Ishikawa (cell line): ENCODE measurements around the gene PDIK1L.

ENCODE experiments used
- CEBPB ChIP-seq: IDR thresholded peaks from 2 replicates; pipeline ENCODE4 v1.6.1; 2012
- CREB1 ChIP-seq: IDR thresholded peaks from 2 replicates; pipeline ENCODE4 v1.6.1; 2012; ENCODE audit warnings: low read depth
- EGR1 ChIP-seq: IDR thresholded peaks from 2 replicates; pipeline ENCODE4 v1.6.1; 2012
- EP300 ChIP-seq: IDR thresholded peaks from 2 replicates; pipeline ENCODE4 v1.6.1; 2012; ENCODE audit warnings: borderline replicate concordance
- FOXM1 ChIP-seq: IDR thresholded peaks from 2 replicates; pipeline ENCODE4 v1.6.1; 2012; ENCODE audit warnings: low read depth, borderline replicate concordance
- MAX ChIP-seq: IDR thresholded peaks from 2 replicates; pipeline ENCODE4 v1.6.1; 2012
- NFIC ChIP-seq: IDR thresholded peaks from 2 replicates; pipeline ENCODE4 v1.6.1; 2012
- RAD21 ChIP-seq: IDR thresholded peaks from 2 replicates; pipeline ENCODE4 v1.6.1; 2012; ENCODE audit warnings: low read depth
- TAF1 ChIP-seq: IDR thresholded peaks from 2 replicates; pipeline ENCODE4 v1.6.1; 2012; ENCODE audit warnings: low read depth, mild to moderate bottlenecking
- TCF12 ChIP-seq: IDR thresholded peaks from 2 replicates; pipeline ENCODE4 v1.6.1; 2012; ENCODE audit warnings: low read depth
- TEAD4 ChIP-seq: IDR thresholded peaks from 2 replicates; pipeline ENCODE4 v1.6.1; 2012
- USF1 ChIP-seq: IDR thresholded peaks from 2 replicates; pipeline ENCODE4 v1.6.1; 2012
- YY1 ChIP-seq: IDR thresholded peaks from 2 replicates; pipeline ENCODE4 v1.6.1; 2012; ENCODE audit warnings: low read depth
- ZBTB7A ChIP-seq: IDR thresholded peaks from 2 replicates; pipeline ENCODE4 v1.6.1; 2012; ENCODE audit warnings: low read depth
- TF ChIP-seq, protein P1 (sequence below): IDR thresholded peaks from 2 replicates; pipeline ENCODE4 v1.6.1; 2012; ENCODE audit warnings: low read depth, mild to moderate bottlenecking

The PDIK1L gene

GRCh38 chr1:26094076-26094669, 17.5 kb upstream of the PDIK1L start:
- TF ChIP-seq EP300 (no peak), TEAD4 (peak; percentile 31; the same call in 1 of the 2 replicates)

- TF ChIP-seq CREB1 (no peak), RAD21 (no peak), MAX (peak; percentile 80), NFIC (0 out of 2 replicates have a peak, but pooled peaks have one; percentile 27), TEAD4 (no peak), USF1 (peak; percentile 61; the same call in 1 of the 2 replicates), TCF12 (0 out of 2 replicates have a peak, but pooled peaks have one; percentile 24), EGR1 (no peak), CEBPB (no peak), ZBTB7A (no peak), YY1 (no peak), TAF1 (no peak), FOXM1 (no peak), EP300 (no peak)
- TF ChIP-seq, protein P1, sequence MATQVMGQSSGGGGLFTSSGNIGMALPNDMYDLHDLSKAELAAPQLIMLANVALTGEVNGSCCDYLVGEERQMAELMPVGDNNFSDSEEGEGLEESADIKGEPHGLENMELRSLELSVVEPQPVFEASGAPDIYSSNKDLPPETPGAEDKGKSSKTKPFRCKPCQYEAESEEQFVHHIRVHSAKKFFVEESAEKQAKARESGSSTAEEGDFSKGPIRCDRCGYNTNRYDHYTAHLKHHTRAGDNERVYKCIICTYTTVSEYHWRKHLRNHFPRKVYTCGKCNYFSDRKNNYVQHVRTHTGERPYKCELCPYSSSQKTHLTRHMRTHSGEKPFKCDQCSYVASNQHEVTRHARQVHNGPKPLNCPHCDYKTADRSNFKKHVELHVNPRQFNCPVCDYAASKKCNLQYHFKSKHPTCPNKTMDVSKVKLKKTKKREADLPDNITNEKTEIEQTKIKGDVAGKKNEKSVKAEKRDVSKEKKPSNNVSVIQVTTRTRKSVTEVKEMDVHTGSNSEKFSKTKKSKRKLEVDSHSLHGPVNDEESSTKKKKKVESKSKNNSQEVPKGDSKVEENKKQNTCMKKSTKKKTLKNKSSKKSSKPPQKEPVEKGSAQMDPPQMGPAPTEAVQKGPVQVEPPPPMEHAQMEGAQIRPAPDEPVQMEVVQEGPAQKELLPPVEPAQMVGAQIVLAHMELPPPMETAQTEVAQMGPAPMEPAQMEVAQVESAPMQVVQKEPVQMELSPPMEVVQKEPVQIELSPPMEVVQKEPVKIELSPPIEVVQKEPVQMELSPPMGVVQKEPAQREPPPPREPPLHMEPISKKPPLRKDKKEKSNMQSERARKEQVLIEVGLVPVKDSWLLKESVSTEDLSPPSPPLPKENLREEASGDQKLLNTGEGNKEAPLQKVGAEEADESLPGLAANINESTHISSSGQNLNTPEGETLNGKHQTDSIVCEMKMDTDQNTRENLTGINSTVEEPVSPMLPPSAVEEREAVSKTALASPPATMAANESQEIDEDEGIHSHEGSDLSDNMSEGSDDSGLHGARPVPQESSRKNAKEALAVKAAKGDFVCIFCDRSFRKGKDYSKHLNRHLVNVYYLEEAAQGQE = no peak
These were observed 16.8 kb upstream of the PDIK1L start for GRCh38 chr1:26094677-26095383.

DNA sequence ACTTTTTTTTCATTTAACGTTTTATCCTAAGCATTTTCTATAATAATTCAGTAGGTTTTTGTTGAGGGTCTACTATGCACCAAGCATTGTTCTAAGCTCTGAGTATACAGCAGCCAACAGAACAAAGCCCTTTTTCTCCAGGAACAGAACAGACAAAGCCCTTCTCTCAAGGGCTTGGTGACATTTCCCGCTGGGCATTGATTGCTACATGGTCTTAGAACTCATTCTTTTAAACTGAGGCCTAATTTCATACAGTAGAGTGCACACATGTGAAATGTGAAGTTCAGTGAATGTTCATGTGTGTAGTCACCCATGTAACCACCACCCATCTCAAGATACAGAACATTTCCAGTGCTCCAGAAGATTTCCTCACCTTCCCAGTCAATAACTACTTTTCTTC, 15.2 kb upstream of the PDIK1L start:
- TF ChIP-seq TCF12 = no peak
- no peak for TF ChIP-seq CEBPB
- TF ChIP-seq FOXM1 = no peak
- no peak for TF ChIP-seq EP300
- no peak for TF ChIP-seq USF1

DNA sequence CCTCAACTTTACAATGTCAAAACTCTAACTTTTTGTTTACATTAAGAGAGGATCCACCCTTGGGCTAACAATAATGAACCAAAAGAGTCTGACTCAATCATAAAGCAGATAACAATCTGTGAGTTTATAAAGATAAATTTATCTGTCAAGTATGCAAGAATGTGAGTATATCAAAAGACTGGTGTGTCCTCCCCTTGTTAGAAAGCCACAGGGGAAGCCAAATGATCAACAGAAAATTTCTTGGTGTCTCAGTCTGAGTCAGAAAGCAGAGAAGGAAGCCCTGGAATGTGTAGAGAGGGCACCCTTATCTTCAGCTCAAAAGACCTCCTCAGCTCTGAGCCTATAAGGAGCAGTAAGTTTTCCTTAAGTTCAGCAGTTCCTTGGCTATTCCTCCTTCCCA, 13.9 kb upstream of the PDIK1L start:
- no peak for TF ChIP-seq EGR1
- no peak for TF ChIP-seq MAX
- TF ChIP-seq ZBTB7A = no peak
- no peak for TF ChIP-seq EP300
- TF ChIP-seq USF1 = no peak
- TF ChIP-seq CREB1 = no peak
- no peak for TF ChIP-seq YY1
- TF ChIP-seq RAD21 = no peak
- TF ChIP-seq TEAD4 = no peak
- TF ChIP-seq, protein P1 = no peak
- TF ChIP-seq TCF12 = no peak
- no peak for TF ChIP-seq TAF1
- no peak for TF ChIP-seq CEBPB

- TF ChIP-seq CREB1 = no peak
- no peak for TF ChIP-seq NFIC
- TF ChIP-seq USF1 = no peak
- no peak for TF ChIP-seq RAD21
- TF ChIP-seq FOXM1 = no peak
- no peak for TF ChIP-seq EP300
- no peak for TF ChIP-seq CEBPB
- TF ChIP-seq EGR1 = no peak
- TF ChIP-seq, protein P1 = no peak
- TF ChIP-seq TEAD4 = no peak
- TF ChIP-seq ZBTB7A = no peak
These were observed 13.0 kb upstream of the PDIK1L start for GRCh38 chr1:26098602-26099001.
